ENCODE measurements around the gene GSPT1.

DNA sequence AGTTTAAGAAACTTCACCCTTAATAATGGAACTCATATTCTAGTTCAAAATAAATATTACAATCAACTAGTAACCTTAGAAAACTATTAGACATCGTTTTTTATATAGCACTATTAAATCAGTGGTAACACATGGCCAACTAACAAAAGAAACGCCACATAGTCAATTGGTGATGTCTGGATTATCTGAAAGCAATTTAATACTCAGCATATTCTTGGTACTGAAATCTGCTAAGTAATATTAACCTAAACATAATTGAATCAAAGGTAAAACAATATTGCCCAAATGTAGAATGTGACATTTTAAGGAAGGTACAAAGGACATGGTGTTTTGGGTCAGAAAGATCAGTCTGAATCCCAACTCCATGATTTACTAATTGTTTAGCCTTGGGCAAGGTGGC, 53.3 kb downstream of the GSPT1 start:
- TF ChIP-seq, protein P1, sequence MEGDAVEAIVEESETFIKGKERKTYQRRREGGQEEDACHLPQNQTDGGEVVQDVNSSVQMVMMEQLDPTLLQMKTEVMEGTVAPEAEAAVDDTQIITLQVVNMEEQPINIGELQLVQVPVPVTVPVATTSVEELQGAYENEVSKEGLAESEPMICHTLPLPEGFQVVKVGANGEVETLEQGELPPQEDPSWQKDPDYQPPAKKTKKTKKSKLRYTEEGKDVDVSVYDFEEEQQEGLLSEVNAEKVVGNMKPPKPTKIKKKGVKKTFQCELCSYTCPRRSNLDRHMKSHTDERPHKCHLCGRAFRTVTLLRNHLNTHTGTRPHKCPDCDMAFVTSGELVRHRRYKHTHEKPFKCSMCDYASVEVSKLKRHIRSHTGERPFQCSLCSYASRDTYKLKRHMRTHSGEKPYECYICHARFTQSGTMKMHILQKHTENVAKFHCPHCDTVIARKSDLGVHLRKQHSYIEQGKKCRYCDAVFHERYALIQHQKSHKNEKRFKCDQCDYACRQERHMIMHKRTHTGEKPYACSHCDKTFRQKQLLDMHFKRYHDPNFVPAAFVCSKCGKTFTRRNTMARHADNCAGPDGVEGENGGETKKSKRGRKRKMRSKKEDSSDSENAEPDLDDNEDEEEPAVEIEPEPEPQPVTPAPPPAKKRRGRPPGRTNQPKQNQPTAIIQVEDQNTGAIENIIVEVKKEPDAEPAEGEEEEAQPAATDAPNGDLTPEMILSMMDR (conservative IDR thresholded peaks at IDR 0.05; ENCODE audit: low read length): no peak
- no peak for TF ChIP-seq EZH2phosphoT487 (IDR thresholded peaks at IDR 0.05; ENCODE audit: borderline replicate concordance)
